Fibroblast of the aortic adventitia (primary cell): ENCODE data around the gene ZNF444. TPM values are rescaled to one million over a fixed set of nuclear protein-coding genes. Genes with fewer than 3 reads are reported as not detected.
"Not testable (repeated sequence)": the region's sequence is repeated elsewhere in the genome, so short reads cannot be mapped to it uniquely, and the experiment has no call there.

Experiments used
- DNase-seq: peaks from one replicate; pipeline ENCODE4 v3.0.0-alpha.2; 2010; ENCODE audit warnings: low read depth
- H3K4me3 ChIP-seq: 2 replicates; pipeline ENCODE4 v1.5.1; 2011; ENCODE audit warnings: low read depth, mild to moderate bottlenecking, control low read depth, low read length, moderate library complexity
- total RNA-seq: library from RNA; depleted of rRNA; stranded (reverse); fragments of >200 nt; gene quantifications from 2 replicates; pipeline ENCODE4 v1.2.3, GENCODE V29; 2012; ENCODE audit warnings: low replicate concordance
- TF ChIP-seq, protein P1 (sequence below): IDR thresholded peaks from 2 replicates; pipeline ENCODE4 v1.5.1; 2011; ENCODE audit warnings: mild to moderate bottlenecking, low read length, control low read depth, inconsistent platforms; ENCODE audit not compliant: insufficient read depth

Gene ZNF444
- total RNA-seq, 1 donor = 12.9 TPM

DNA sequence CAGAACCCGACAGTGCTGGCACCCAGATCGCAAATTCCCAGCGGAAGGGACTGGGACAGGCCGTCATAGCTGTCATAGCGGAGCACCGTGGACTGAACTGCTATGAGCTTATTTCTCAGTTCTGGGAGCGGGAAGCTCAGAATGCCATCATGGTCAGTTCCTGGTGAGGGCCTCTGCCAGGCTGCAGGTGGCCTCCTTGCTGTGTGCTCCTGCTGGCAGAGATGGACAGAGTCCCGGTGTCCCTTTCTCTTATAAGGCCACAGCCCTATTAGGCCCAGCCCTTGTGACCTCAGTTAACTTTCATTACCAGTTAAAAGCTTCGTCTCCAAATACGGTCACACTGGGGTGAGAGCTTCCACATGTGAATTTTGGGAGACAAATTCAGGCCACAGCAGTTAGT, 4.6 kb downstream of the ZNF444 start:
- no peak overlapping the region for H3K4me3 ChIP-seq
- TF ChIP-seq, protein P1, sequence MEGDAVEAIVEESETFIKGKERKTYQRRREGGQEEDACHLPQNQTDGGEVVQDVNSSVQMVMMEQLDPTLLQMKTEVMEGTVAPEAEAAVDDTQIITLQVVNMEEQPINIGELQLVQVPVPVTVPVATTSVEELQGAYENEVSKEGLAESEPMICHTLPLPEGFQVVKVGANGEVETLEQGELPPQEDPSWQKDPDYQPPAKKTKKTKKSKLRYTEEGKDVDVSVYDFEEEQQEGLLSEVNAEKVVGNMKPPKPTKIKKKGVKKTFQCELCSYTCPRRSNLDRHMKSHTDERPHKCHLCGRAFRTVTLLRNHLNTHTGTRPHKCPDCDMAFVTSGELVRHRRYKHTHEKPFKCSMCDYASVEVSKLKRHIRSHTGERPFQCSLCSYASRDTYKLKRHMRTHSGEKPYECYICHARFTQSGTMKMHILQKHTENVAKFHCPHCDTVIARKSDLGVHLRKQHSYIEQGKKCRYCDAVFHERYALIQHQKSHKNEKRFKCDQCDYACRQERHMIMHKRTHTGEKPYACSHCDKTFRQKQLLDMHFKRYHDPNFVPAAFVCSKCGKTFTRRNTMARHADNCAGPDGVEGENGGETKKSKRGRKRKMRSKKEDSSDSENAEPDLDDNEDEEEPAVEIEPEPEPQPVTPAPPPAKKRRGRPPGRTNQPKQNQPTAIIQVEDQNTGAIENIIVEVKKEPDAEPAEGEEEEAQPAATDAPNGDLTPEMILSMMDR = no peak
- no peak for DNase-seq

DNA sequence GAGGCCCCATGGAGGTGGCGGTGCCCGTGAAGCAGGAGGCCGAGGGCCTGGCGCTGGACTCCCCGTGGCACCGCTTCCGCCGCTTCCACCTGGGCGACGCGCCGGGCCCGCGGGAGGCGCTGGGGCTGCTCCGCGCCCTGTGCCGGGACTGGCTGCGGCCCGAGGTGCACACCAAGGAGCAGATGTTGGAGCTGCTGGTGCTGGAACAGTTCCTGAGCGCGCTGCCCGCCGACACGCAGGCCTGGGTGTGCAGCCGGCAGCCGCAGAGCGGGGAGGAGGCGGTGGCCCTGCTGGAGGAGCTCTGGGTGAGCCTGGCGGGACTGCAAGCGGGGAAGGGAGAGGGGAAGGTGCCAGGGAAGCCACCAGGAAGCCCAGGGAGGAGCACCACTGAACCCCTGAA, 5.8 kb downstream of the ZNF444 start:
- TF ChIP-seq, protein P1 = no peak
- H3K4me3 ChIP-seq = no peak overlapping the region
- DNase-seq = no peak

DNA sequence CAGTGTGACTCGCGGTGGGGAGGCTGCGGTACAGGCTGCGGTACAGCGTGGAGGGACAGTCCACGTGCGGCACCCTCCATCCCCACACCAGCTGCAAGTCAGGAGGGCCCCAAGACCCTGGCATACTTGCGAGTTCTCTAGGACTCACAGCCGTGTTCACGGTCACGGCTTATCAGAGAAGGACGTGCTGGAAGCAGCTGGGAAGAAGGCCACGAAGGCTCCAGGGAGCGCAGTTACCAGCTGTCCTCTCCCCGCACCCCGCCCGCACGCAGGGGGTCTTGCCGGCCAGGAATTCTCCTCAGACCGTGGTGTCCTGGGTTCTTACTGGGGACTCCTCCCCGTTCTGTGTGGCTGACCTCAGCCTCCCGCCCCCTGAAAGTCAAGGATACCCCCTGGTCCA, 6.2 kb downstream of the ZNF444 start:
- no peak overlapping the region for H3K4me3 ChIP-seq
- TF ChIP-seq, protein P1 = no peak
- no peak for DNase-seq

DNA sequence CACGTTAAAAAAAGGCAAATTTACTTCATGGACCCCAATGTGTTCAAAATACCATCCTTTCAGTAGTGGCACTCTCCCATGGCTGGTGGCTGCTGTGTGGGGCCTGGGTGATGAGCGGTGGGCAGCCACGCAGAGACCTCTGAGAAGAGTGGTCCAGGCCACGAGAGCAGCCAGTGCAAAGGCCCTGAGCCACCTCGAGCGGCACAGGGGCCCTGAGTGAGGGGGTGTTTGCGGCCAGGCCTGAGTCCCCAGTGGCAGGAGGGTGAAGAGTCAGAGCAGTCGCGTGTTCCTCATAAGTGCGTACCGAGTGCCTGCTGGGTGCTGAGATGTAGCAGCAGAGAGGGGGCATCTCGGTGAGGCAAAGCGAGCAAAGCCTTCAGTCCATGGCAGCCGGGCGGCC, 7.0 kb downstream of the ZNF444 start:
- no peak for DNase-seq
- TF ChIP-seq, protein P1 = no peak
- no peak overlapping the region for H3K4me3 ChIP-seq

DNA sequence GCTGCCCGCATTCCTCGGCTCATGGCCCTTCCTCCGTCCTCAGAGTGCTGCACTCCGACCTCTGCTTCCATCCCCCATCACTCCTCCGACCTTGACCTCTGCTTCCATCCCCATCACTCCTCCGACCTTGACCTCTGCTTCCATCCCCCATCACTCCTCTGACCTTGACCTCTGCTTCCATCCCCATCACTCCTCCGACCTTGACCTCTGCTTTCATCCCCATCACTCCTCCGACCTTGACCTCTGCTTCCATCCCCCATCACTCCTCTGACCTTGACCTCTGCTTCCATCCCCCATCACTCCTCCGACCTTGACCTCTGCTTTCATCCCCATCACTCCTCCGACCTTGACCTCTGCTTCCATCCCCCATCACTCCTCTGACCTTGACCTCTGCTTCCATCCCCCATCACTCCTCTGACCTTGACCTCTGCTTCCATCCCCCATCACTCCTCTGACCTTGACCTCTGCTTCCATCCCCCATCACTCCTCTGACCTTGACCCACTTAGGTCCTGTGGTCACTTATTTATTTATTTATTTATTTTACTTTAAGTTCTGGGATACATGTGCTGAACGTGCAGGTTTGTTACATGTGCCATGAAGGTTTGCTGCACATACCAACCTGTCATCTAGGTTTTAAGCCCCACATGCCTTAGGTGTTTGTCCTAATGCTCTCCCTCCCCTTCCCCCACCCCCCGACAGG, 8.0 kb downstream of the ZNF444 start:
- DNase-seq, H3K4me3 ChIP-seq: not testable (repeated sequence)

DNA sequence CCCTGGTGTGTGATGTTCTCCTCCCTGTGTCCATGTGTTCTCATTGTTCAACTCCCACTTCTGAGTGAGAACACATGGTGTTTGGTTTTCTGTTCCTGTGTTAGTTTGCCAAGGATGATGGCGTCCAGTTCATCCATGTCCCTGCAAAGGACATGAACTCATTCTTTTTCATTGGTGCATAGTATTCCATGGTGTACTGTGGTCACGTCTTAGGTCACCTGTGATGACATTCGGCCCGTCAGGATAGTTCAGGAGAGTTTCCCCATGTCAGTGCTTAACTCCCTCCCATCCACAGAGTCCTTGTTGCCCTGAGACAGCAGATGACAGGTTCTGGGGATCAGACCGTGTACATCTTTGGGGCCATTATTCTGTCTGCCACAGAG, 8.6 kb downstream of the ZNF444 start:
- TF ChIP-seq, protein P1 = no peak
- DNase-seq = no peak
- no peak overlapping the region for H3K4me3 ChIP-seq

DNA sequence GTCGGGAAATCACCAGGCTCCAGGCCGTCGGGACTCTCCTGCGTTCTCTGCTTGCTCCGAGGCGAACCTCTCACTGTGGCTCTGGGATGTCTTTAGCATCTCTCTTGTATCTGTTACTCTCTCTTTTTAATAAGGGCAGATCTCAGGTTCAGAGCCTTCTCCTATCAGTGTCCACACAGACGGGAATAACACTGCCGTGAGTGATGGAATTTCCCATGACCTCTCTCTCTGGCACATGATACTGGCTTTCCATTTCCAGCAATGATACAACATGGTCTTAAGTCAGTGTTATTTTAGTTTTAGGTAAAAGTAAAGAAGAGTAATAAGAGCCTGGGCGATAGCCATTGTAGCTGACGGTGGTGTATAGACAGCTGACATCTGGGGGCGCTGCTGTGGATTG, 9.3 kb downstream of the ZNF444 start:
- DNase-seq = no peak
- TF ChIP-seq, protein P1 = no peak
- no peak overlapping the region for H3K4me3 ChIP-seq
